Left kidney (tissue), 2 donors: Measurements from ENCODE around the gene ADRB2. TPM values are rescaled to one million over a fixed set of nuclear protein-coding genes. Genes with fewer than 3 reads are reported as not detected.

Experiments used
- DNase-seq: peaks from one replicate; pipeline ENCODE4 v3.0.0-alpha.2; 2013
- polyA plus RNA-seq: library from polyadenylated mRNA; unstranded; fragments of 120-200 nt; gene quantifications from one replicate; pipeline ENCODE4 v1.2.1, GENCODE V29; 2013; ENCODE audit not compliant: insufficient read length

Gene ADRB2
- polyA plus RNA-seq, 1 donor: 0.27 TPM

DNA sequence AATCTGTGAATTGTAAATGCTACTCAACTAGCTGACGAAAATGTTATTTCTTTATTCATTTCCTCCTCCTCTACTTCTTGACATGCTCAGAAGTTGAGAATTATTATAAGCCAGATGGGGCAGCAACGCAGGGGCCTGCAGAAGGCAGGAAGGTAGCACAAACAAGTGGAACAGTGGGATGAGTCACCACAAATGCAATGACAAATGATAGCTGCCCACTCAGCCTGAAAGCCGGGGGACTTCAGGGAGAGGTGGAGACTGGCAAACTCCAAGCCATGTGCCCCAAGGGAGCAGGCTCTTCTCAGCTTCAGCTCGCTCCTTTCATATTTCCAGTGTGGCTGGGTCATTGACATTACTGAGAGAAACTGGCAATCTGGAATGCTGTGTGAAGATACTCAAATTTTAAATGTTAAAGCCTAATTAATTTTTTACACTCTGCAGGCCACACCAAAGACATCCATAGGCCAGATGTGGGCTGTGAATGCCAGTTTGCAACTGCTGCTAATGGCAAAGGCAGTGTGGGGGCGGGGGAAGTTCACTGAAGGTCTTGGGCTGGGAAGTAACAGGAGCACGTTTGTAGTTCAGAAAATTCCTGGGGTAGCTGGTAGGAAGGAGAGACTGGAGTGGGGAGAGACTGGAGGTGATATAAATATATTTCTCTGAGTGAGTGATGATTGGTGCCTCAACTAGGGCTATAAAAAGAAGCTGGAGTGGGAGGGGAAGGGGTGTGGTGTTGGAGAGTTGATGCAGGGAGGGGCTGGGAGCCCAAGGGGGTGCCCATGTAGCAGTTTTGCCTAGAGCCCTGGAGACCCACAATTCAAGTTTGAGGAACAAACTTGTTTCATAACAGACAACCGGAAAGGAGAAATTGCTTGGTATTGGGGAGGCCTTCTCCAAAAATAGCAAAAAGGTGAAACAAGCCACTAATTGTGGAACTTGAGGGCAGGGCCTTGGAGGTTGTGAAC, 20.8 kb upstream of the ADRB2 start:
- no peak for DNase-seq

DNA sequence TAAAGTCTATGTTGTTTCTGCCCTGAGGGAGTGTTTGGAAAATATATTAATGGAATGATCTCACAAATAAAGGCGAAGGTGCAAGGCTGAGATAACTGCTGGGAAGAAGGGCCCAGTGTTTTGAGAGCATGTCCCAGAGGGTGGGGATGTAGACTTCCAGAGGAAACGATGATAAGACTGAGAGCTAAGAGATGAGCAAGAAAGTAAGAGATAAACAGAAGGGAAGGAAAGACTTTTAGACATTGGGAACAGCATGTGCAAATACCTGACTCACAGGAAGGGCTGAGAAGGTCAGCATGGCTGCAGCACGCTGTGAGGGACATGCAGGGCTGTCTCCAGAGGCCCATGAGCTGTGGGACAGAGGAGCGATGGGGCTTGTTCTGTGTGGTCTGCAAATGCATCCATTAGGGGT, 19.9 kb upstream of the ADRB2 start:
- no peak for DNase-seq

DNA sequence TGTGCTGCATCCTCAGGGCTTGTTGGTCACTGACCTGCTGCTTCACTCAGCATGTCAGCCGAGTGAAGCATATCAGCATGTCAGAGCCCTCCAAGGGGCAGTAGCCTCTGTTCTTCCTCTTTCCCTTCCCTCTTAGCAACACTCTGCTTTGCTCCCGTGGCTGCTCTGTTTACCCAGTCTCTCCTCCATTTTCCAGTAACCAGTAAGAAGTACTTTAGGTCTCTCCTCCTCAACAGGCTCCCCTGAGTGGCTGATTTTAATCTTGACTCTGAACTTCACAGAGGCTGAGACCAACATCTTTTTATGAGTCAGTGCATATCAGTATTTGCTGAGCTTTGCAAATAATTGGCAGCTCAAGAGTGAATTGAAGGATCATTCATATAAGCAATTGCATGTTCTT, 18.6 kb upstream of the ADRB2 start:
- DNase-seq: no peak

DNA sequence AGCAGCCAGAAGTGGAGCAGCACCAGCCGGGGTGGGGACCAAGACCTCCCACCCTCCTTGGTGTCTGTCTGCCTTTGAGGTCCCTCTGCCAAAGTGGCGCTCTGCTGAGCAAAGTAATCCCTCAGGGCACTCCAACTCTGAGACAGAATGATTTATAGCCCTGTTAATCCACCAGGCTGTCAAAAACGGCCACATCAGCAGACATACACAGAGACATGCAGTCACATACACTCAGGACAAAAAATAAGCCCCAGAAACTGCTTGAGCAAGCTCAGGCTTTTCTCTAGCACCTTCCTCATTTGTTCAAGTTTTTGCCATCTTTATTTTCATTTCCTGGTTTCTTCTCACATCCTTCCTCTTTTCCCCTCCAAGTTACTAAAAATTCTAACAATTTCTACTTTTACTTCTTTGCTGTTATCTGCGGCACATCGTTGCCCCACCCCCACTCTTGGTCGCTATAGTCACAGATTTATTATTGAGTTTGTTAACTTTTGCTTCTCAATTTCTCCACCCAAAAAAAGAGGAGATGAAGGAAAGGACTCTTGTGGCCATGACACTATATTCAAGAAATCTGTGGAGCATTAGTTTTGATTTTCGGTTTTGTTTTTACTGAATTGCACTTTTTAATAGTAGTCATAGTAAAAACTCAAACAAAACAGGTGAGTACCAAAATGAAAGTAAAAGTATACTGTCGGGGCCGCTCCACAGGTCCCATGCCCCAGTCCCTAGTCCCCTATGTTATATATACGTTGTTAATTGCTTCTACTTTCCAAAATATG, 17.4 kb upstream of the ADRB2 start:
- DNase-seq: no peak

GRCh38 chr5:148809781-148810524, 16.5 kb upstream of the ADRB2 start:
- no peak for DNase-seq

DNA sequence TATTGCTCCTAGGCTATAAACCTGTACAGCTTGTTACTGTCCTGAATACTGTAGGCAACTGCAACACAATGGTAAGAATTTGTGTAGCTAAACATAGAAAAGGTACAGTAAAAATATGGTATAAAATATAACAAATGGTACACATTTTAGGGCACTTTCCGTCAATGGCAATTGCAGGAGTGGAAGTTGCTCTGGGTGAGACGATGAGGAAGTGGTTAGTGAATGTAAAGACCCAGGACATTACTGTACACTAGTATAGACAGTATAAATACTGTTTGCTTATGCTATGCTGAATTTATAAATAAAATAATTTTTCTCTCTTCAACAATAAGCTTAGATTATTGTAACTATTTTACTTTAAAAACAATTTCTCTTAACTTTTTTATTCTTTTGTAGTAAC, 15.6 kb upstream of the ADRB2 start:
- no peak for DNase-seq

DNA sequence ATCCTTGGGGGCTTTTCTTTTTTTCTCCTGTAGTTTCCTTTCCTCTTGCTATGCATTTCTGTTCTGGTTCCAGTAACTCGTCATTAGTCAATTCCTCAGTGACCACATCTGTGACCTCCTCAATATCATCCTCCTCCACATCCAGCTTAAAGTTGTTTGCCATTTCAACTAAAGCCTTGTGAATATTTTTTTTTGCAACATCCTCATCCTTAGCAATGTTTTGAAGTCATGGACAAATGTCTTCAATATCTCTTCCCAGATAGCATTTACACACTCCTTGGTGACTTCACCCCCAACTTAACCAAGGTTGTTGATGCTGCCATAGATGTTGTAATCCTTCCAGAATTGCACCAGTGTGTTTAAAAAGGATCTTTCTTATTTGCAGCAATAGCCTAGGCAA, 14.7 kb upstream of the ADRB2 start:
- DNase-seq: no peak

- no peak for DNase-seq
These were observed 11.3 kb upstream of the ADRB2 start for GRCh38 chr5:148815086-148815485.

DNA sequence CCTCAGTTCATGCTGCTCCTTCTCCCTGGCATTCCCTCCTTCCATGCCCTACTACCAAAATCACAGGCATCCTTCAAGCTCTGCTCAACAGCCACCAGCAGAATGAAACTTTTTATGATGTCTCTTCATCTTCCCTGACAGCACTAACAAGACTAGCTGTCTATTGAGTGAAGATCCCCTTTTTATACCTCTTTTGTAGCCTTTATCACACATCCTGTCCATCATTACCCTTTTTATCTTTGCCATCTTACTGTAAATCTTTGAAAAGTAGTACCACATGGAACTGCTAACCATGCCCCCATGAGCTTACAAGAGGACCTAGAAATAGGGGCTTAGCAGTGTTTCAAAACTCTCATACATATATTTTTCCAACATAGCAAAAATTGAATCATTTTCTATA, 10.8 kb upstream of the ADRB2 start:
- DNase-seq: no peak

DNA sequence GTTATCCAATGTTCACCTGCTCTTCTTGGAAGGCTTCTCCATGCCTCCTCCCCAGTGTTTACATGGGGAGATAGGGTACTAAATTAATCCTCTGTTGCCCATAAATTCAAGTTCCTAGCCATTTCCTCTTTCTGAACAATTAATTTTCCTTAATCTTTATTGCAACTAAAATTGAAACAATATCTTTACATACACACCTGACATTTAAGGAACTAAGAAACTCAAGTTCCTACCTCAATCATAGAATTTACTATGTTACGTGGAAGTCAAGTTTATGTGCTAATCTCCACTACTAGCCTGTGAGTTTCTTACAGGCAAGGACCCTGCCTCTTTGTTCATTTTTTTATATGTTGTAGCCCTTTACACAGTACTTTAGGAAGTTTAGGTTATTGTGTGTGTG, 10.1 kb upstream of the ADRB2 start:
- no peak for DNase-seq

GRCh38 chr5:148816782-148817181, 9.6 kb upstream of the ADRB2 start:
- DNase-seq: peak; percentile 49

- DNase-seq: no peak
These were observed 8.8 kb upstream of the ADRB2 start for GRCh38 chr5:148817606-148818005.

DNA sequence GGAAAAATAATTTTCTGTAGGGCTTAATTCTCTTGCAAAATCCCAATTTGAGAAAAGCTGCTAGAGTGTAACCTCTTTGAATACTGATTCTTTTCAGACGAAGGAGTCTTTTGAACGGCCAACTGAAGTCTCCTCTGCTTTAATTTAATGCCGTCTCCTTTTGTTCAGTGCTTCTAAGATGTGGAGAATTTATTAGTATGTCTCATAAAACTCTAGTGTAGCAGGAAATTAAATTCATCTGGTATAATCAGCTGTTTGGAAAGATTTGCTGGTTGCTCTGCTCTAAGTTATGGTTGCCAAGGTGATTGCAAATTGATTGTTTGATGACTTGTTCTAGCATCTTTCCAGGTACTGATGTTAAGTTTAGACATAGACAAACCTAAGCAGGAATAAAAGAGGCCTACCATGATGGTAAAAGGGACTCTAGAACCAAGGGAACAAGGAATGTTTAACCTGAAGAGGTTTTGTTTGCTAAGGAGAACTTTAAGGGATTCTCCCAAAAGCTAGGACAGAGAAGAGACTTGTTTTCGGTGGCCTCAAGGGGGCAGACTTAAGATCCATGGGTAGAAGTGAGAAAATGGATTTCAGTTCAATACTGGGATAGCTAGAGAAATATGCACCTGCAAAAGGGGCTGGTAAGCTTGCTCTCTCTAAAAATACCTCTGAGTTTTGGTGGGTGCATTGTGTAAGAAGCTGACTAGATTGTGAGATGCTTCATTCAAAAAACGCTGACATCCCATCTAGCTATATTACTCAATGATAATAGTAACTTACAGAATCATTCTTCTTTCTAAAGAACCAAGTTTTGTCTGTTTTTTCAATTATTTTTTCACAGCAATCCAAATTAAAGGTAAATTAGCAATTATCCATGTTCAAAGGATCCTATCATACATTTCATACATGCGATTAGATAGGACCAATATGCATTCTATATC, 5.7 kb upstream of the ADRB2 start:
- no peak for DNase-seq

DNA sequence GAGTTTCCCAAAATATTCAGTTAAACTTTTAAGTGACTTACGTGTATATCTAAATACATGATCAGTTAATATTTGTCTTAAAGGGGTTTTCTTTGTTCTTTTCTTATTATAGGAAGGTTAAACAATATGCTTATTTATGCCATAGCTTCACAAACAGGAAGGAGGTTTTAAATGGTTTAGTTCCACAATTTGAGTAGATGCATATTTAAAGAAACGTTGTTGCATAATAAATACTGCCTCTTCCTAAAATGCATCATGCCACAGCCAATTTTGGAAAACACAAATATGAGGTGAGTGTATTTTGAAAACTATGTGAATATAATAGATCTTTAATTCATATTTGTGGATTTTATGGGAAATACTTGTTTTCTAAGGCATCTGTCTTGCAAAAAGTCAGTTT, 2.5 kb upstream of the ADRB2 start:
- DNase-seq: no peak

DNA sequence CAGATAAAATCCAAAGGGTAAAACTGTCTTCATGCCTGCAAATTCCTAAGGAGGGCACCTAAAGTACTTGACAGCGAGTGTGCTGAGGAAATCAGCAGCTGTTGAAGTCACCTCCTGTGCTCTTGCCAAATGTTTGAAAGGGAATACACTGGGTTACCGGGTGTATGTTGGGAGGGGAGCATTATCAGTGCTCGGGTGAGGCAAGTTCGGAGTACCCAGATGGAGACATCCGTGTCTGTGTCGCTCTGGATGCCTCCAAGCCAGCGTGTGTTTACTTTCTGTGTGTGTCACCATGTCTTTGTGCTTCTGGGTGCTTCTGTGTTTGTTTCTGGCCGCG, 727 bp upstream of the ADRB2 start:
- no peak for DNase-seq

DNA sequence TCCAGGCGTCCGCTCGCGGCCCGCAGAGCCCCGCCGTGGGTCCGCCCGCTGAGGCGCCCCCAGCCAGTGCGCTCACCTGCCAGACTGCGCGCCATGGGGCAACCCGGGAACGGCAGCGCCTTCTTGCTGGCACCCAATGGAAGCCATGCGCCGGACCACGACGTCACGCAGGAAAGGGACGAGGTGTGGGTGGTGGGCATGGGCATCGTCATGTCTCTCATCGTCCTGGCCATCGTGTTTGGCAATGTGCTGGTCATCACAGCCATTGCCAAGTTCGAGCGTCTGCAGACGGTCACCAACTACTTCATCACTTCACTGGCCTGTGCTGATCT, 294 bp downstream of the ADRB2 start:
- no peak for DNase-seq

DNA sequence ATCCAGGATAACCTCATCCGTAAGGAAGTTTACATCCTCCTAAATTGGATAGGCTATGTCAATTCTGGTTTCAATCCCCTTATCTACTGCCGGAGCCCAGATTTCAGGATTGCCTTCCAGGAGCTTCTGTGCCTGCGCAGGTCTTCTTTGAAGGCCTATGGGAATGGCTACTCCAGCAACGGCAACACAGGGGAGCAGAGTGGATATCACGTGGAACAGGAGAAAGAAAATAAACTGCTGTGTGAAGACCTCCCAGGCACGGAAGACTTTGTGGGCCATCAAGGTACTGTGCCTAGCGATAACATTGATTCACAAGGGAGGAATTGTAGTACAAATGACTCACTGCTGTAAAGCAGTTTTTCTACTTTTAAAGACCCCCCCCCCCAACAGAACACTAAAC, 1.3 kb downstream of the ADRB2 start:
- DNase-seq: no peak

GRCh38 chr5:148828511-148829247, 2.3 kb downstream of the ADRB2 start:
- DNase-seq: no peak

- no peak for DNase-seq
These were observed 2.8 kb downstream of the ADRB2 start for GRCh38 chr5:148829248-148829594.

GRCh38 chr5:148829734-148830133, 3.3 kb downstream of the ADRB2 start:
- no peak for DNase-seq

DNA sequence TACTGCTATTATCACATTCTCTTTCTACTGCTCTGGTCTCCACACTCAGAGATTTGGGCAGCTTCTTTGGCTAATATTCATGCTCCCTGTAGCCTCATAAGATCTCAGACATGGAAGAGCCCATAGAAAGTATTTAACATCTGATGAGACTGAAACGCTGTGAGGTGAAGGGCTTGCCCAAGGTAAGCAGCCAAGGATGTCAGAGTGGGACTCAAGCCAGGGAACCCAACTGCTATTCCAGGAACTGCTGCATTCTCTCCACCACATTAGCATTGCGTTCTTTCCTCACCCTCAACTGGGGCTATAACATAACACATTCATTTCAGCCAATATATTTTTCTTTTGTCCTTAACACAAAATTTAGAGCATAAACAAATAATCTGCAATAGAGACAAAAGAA, 3.8 kb downstream of the ADRB2 start:
- no peak for DNase-seq
